ENCODE results near the gene NR1I3.

DNA sequence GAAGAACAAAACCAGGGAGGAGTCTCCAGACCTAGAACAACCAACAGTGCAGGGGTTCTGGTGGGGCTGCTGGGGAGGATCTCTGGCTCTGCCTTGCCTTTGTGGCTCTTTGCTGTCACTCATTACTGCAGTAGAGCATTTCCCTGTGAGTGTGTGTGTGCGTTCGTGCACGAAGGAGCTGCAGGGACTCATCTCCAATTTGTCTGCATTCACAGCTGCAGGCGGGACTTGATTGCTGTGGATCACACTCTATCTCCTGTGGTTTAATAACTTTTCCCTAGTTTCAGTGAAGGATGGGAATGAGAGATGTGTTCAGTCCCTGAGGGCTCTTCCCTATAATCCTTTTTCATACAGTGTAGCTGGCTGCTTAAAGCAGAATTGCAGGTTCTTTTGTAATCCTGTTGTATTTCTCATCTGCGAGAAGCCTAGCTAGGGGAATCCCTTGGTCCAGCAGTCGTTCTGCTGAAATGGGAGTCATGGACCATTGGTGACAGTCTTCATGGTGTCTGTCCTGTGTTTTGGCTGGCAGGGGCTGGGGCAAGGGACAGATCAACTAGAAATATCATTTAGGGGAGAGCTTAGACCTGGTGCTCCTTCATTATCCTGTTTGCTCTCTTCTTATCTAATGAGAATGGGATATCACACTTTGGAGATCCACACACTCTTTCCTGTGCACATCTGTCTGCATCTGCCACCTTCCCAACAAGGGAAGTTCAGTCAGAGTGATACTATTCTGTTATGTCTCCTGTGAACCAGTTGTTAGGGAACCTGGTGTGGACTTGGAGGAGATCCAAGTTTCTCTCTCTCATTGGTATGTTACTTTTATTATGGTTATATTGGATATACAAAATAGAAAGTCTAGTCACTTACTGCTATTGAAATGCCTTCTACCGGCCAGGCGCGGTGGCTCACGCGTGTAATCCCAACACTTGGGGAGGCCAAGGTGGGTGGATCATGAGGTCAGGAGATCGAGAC is 23.5 kb upstream of the NR1I3 start:
- TF ChIP-seq POLR2A (IDR thresholded peaks at IDR 0.05) (no peak), EP300 (IDR thresholded peaks at IDR 0.05) (no peak)
- TF ChIP-seq, protein P1, sequence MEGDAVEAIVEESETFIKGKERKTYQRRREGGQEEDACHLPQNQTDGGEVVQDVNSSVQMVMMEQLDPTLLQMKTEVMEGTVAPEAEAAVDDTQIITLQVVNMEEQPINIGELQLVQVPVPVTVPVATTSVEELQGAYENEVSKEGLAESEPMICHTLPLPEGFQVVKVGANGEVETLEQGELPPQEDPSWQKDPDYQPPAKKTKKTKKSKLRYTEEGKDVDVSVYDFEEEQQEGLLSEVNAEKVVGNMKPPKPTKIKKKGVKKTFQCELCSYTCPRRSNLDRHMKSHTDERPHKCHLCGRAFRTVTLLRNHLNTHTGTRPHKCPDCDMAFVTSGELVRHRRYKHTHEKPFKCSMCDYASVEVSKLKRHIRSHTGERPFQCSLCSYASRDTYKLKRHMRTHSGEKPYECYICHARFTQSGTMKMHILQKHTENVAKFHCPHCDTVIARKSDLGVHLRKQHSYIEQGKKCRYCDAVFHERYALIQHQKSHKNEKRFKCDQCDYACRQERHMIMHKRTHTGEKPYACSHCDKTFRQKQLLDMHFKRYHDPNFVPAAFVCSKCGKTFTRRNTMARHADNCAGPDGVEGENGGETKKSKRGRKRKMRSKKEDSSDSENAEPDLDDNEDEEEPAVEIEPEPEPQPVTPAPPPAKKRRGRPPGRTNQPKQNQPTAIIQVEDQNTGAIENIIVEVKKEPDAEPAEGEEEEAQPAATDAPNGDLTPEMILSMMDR (IDR thresholded peaks at IDR 0.05) = no peak

All from gastroesophageal sphincter (tissue), 3 donors.